GM19467 (cell line): ENCODE data around the gene TEAD1.

Experiments used
- ATAC-seq: cut with Tn5 transposase; IDR thresholded peaks from one replicate; pipeline ENCODE4 v1.9.1; 2021; ENCODE audit warnings: mild to moderate bottlenecking, moderate library complexity; ENCODE audit not compliant: unreplicated experiment

TEAD1 gene

GRCh38 chr11:12761029-12761428, 86.8 kb downstream of the TEAD1 start:
- ATAC-seq = no peak

- no peak for ATAC-seq
Observed at GRCh38 chr11:12762278-12762677, 88.1 kb downstream of the TEAD1 start.

GRCh38 chr11:12762696-12763324, 88.6 kb downstream of the TEAD1 start:
- ATAC-seq = no peak

- ATAC-seq = no peak
Observed at GRCh38 chr11:12764187-12764914, 90.1 kb downstream of the TEAD1 start.

- ATAC-seq = no peak
Observed at GRCh38 chr11:12765428-12765827, 91.2 kb downstream of the TEAD1 start.

- ATAC-seq = no peak
Observed at GRCh38 chr11:12767027-12767426, 92.8 kb downstream of the TEAD1 start.

GRCh38 chr11:12767577-12767976, 93.4 kb downstream of the TEAD1 start:
- ATAC-seq = no peak

- no peak for ATAC-seq
Observed at GRCh38 chr11:12768726-12769673, 94.8 kb downstream of the TEAD1 start.

GRCh38 chr11:12769834-12770345, 95.7 kb downstream of the TEAD1 start:
- no peak for ATAC-seq

GRCh38 chr11:12770435-12770834, 96.2 kb downstream of the TEAD1 start:
- no peak for ATAC-seq

GRCh38 chr11:12770966-12771597, 96.9 kb downstream of the TEAD1 start:
- ATAC-seq = no peak

- ATAC-seq = no peak
Observed at GRCh38 chr11:12771875-12772274, 97.7 kb downstream of the TEAD1 start.

- ATAC-seq = no peak
Observed at GRCh38 chr11:12772324-12772723, 98.1 kb downstream of the TEAD1 start.

- no peak for ATAC-seq
Observed at GRCh38 chr11:12773591-12773990, 99.4 kb downstream of the TEAD1 start.

- ATAC-seq = no peak
Observed at GRCh38 chr11:12775955-12776354, 101.7 kb downstream of the TEAD1 start.

GRCh38 chr11:12777208-12777874, 103.1 kb downstream of the TEAD1 start:
- ATAC-seq = no peak

GRCh38 chr11:12778240-12778905, 104.2 kb downstream of the TEAD1 start:
- no peak for ATAC-seq

- ATAC-seq = no peak
Observed at GRCh38 chr11:12783765-12784164, 109.5 kb downstream of the TEAD1 start.

- ATAC-seq = no peak
Observed at GRCh38 chr11:12784445-12784844, 110.2 kb downstream of the TEAD1 start.

GRCh38 chr11:12784987-12785386, 110.8 kb downstream of the TEAD1 start:
- no peak for ATAC-seq
